K562 (cell line): ENCODE measurements around the gene LAMB3.
A peak's percentile ranks its signal among the peaks of the same experiment; 100 is the strongest.

ENCODE experiments used
- CEBPB ChIP-seq: fragments of 450-650 bp; IDR thresholded peaks from 2 replicates; pipeline ENCODE4 v1.6.1; 2016; ENCODE audit warnings: missing genetic modification characterization, missing compliant biosample characterization
- CREB5 ChIP-seq: fragments of 250-450 bp; sonication (Bioruptor Pico); IDR thresholded peaks from 2 replicates; pipeline ENCODE4 v1.5.0; 2020; ENCODE audit warnings: mild to moderate bottlenecking
- E2F8 ChIP-seq: fragments of 450-650 bp; IDR thresholded peaks from 2 replicates; pipeline ENCODE4 v1.7.1; 2018; ENCODE audit warnings: mild to moderate bottlenecking, low read depth; ENCODE audit not compliant: partially characterized antibody
- EP300 ChIP-seq: IDR thresholded peaks from 2 replicates; pipeline ENCODE4 v1.6.1; 2012; ENCODE audit warnings: low read length, improper control_type of control experiment
- FOXJ3 ChIP-seq: sonication (generic); formaldehyde crosslinking; IDR thresholded peaks from 2 replicates; pipeline ENCODE4 v1.4.0; 2020; ENCODE audit warnings: mild to moderate bottlenecking, missing genetic modification reagents
- GMEB1 ChIP-seq: fragments of 250-450 bp; sonication (Bioruptor Pico); IDR thresholded peaks from 2 replicates; pipeline ENCODE4 v1.4.0; 2020; ENCODE audit warnings: mild to moderate bottlenecking
- POLR2AphosphoS2 ChIP-seq: IDR thresholded peaks from 2 replicates; pipeline ENCODE4 v1.6.1; 2012; ENCODE audit warnings: low read length, improper control_type of control experiment
- REST ChIP-seq, 2 experiments: fragments of 450-650 bp; formaldehyde crosslinking in 1 of 2; IDR thresholded peaks; 2 replicates each; pipeline versions ENCODE4 v1.4.0 to v1.6.1; 2014 to 2020; ENCODE audit warnings: mild to moderate bottlenecking in 2 of 2, borderline replicate concordance in 1 of 2, low read depth in 1 of 2
- RFX5 ChIP-seq: IDR thresholded peaks from 2 replicates; pipeline ENCODE4 v1.6.1; 2011; ENCODE audit warnings: low read depth, mild to moderate bottlenecking, improper control_type of control experiment, low read length
- SETDB1 ChIP-seq: IDR thresholded peaks from one replicate; pipeline ENCODE4 v1.6.1; 2012; ENCODE audit warnings: low read length, control low read depth, inconsistent platforms
- TCF7L2 ChIP-seq: fragments of 150-350 bp; IDR thresholded peaks from 2 replicates; pipeline ENCODE4 v1.6.1; 2016; ENCODE audit warnings: low read depth, mild to moderate bottlenecking, low read length, moderate library complexity
- ZNF431 ChIP-seq: sonication (generic); formaldehyde crosslinking; IDR thresholded peaks from 2 replicates; pipeline ENCODE4 v1.8.0; 2022; ENCODE audit warnings: mild to moderate bottlenecking, missing genetic modification reagents
- ZNF707 ChIP-seq: fragments of 250-450 bp; sonication (Bioruptor Pico); conservative IDR thresholded peaks from 2 replicates; pipeline ENCODE4 v1.8.0; 2022; ENCODE audit warnings: inconsistent platforms, mild to moderate bottlenecking, moderate library complexity

- TF ChIP-seq EP300 (no peak), CREB5 (CRISPR knock-in tag) (no peak), REST (IDR thresholded peaks at IDR 0.05; ENCODE audit: borderline replicate concordance) (peak; percentile 38; the same call in 1 of the 2 replicates), REST (CRISPR knock-in tag; IDR thresholded peaks at IDR 0.05; ENCODE audit: low read depth) (no peak), ZNF707 (CRISPR knock-in tag) (no peak), POLR2AphosphoS2 (no peak), GMEB1 (CRISPR knock-in tag) (no peak), E2F8 (no peak), CEBPB (tag) (peak; percentile 41; the same call in 1 of the 2 replicates), TCF7L2 (no peak), ZNF431 (CRISPR knock-in tag) (no peak), SETDB1 (no peak), RFX5 (no peak), FOXJ3 (CRISPR knock-in tag) (no peak)
Observed at GRCh38 chr1:209565759-209566678, 86.2 kb downstream of the LAMB3 start.
